WI38 (cell line): ENCODE measurements around the gene C2orf81.

ENCODE experiments used
- H3K4me3 ChIP-seq: 2 replicates; pipeline ENCODE4 v1.5.1; 2011; ENCODE audit warnings: low read depth, mild to moderate bottlenecking, control low read depth, low read length
- TF ChIP-seq, protein P1 (sequence below): IDR thresholded peaks from 2 replicates; pipeline ENCODE4 v1.5.1; 2012; ENCODE audit warnings: low read depth, mild to moderate bottlenecking, control low read depth, low read length

C2orf81 gene

DNA sequence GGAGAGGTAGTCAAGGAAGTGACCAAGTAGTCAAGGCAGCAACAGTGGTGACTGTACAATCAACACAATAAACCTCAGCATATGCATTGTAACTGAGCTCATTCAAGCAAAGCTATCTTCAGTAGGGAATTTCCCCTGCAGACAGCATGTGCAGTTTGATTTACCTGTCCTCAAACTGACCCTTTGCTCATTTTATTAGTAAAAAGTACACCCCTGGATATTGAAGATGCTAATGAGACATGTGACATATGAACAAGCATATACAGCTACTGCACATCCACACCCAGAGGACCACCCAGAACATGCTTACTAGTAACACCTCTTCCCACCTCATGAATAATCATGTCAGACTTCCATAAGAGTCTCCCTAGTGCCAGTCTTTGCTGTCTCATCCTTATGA lies 15.4 kb downstream of the C2orf81 start:
- no peak overlapping the region for H3K4me3 ChIP-seq
- TF ChIP-seq, protein P1, sequence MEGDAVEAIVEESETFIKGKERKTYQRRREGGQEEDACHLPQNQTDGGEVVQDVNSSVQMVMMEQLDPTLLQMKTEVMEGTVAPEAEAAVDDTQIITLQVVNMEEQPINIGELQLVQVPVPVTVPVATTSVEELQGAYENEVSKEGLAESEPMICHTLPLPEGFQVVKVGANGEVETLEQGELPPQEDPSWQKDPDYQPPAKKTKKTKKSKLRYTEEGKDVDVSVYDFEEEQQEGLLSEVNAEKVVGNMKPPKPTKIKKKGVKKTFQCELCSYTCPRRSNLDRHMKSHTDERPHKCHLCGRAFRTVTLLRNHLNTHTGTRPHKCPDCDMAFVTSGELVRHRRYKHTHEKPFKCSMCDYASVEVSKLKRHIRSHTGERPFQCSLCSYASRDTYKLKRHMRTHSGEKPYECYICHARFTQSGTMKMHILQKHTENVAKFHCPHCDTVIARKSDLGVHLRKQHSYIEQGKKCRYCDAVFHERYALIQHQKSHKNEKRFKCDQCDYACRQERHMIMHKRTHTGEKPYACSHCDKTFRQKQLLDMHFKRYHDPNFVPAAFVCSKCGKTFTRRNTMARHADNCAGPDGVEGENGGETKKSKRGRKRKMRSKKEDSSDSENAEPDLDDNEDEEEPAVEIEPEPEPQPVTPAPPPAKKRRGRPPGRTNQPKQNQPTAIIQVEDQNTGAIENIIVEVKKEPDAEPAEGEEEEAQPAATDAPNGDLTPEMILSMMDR, result no peak

DNA sequence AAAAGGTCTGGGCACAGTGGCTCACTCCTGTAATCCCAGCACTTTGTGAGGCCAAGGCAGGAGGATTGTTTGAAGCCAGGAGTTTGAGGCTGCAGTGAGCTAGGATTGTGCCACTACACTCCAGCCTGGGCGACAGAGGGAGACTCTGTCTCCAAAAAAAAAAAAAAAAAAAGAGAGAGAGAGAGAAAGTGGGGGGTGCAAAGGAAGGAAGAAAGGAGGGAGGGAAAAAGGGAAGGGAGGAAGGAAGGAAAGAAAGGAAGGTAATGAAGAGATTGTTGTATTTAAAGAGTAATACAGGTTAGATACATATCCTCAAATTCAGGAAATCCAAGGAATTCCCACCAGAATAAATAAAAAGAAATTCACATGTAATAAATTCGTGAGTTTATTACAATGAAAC lies 19.5 kb downstream of the C2orf81 start:
- TF ChIP-seq, protein P1, result no peak
- H3K4me3 ChIP-seq, result no peak overlapping the region

DNA sequence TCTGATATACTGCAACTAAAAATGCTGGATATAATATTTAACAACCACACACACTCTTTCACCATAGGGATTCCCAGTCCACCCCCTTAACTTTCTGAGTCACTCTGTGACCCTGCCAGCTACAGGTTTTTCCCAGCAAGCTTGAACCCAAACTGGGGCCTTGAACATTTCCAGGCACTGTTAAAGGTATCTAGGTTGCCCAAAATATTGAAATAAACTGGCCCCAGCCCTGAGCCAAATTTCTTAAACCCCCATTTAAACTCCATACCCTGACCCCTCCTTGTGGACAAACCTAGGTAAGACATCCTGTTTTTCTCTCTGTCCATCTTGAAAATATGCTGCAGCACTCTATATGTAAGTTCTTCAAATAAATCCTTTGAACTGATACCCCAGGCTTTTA lies 21.6 kb downstream of the C2orf81 start:
- TF ChIP-seq, protein P1, result peak; percentile 53
- H3K4me3 ChIP-seq, result no peak overlapping the region

DNA sequence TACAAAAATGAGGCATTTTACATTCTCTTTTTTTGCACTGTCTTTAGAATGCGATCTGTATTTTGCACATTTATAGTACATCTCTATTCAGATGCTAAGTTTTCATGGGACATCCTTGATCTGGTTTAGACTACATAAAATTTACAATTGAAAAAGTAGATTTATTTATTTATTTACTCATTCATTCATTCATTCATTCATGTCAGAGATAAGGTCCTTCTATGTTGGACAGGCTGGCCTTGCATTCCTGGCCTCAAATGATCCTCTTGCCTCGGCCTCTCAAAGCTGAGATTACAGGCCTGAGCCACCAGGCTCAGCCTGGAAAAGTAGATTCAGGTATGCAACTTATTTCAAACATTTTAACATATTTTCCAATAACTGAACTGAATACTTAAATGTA lies 25.3 kb downstream of the C2orf81 start:
- no peak overlapping the region for H3K4me3 ChIP-seq
- TF ChIP-seq, protein P1, result no peak

DNA sequence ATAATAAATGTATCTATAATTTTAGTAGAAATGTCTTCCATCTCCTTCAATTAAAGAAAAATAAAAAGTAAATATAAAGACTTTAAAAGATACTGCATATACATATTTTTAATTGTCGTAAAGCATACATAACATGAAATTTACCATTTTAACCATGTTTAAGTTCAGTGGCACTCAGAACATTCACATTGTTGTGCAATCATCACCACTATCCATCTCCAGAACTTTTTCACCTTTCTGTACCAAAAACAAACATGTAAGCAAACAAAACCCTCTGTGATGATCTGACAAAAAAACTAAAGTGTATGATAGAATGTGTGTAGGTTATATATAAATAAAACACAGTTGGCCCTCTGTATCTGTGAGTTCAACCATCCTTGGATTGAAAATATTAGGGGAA lies 27.9 kb downstream of the C2orf81 start:
- H3K4me3 ChIP-seq, result no peak overlapping the region
- TF ChIP-seq, protein P1, result no peak

DNA sequence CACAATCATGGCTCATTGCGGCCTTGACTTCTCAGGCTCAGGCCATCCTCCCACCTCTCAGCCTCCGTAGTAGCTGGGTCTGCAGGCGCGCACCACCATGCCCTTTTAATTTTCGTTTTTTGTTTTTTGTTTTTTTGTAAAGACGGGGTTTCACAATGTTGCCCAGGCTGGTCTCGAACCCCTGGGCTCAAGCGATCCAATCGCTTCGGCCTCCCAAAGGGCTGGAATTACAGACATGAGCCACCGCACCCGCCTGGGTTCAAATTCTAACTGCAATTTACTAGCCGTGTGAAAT lies 29.0 kb downstream of the C2orf81 start:
- H3K4me3 ChIP-seq, result no peak overlapping the region
- TF ChIP-seq, protein P1, result no peak

DNA sequence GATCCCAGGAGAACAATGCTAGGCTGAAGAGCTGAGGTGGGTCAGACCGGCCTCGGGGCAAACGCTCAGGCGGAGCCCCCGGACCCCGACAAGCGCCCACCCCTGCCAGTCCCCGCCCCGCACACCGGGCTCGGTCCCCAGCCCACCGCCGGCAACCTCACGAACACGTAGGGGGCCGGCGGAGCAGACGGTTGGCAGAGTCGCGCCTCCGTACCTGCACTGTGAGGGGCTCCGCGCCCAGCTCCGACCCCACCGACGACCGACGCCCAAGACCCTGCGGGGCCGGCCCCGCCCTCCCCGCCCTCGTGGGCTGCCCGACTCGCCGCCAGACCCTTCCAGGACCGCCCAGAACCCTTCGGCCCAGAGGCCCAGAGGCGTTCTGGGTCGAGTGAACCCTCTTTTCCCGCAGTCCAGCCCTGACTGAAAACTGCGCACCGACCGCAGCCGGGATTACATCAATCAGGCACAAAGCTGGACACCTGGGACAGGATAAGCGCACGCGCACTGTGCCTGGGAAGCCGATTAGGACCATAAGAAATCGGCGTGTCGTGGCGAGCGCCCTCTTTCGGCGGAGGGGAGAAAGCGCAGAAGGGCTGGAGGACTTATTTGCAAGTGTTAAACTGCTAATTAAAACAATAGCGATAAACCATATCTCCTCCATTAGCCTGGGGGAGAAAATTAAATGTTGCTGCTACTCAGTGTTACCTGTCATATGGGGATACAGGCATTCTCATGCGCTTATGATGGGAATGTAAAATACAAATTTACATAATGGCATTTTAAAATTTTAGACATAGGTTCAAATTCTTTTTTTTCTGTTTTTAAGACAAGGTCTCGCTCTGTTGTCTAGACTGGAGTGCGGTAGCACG lies 29.6 kb downstream of the C2orf81 start:
- TF ChIP-seq, protein P1, result peak; percentile 94

More for the DNA sequence above, 29.6 kb downstream of the C2orf81 start:
- peak overlapping the region; percentile 95 for H3K4me3 ChIP-seq
